HL-60 (cell line): ENCODE data around the gene LANCL2.

ENCODE experiments used
- POLR2AphosphoS5 ChIP-seq: IDR thresholded peaks from 2 replicates; pipeline ENCODE4 v1.6.1; 2012; ENCODE audit warnings: low read depth
- TF ChIP-seq, protein P1 (sequence below): IDR thresholded peaks from one replicate; pipeline ENCODE4 v1.5.1; 2011; ENCODE audit warnings: low read length, control low read depth, inconsistent platforms; ENCODE audit not compliant: insufficient read depth
- TF ChIP-seq, protein P2 (sequence below): IDR thresholded peaks from 2 replicates; pipeline ENCODE4 v1.6.1; 2012; ENCODE audit warnings: low read depth; ENCODE audit not compliant: insufficient replicate concordance

DNA sequence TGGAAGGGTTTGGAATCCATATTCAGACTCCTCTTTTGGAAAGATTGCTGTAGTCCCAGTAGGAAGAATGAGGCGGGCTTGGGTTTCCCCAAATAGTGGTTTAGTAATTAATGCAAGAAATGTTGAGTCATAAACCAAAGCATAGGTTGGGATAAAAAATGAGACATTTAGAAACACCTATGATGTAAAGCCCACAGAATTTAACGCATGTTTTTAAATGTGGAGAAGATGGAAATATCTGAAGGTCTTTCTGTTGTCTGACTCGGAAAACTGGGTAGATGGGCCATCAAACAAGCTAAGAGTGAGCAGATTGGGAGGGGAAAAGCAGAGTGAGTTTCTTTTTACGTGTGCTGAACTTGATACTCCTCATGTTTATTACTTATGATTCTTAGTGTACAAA, 62.2 kb downstream of the LANCL2 start:
- TF ChIP-seq, protein P1, sequence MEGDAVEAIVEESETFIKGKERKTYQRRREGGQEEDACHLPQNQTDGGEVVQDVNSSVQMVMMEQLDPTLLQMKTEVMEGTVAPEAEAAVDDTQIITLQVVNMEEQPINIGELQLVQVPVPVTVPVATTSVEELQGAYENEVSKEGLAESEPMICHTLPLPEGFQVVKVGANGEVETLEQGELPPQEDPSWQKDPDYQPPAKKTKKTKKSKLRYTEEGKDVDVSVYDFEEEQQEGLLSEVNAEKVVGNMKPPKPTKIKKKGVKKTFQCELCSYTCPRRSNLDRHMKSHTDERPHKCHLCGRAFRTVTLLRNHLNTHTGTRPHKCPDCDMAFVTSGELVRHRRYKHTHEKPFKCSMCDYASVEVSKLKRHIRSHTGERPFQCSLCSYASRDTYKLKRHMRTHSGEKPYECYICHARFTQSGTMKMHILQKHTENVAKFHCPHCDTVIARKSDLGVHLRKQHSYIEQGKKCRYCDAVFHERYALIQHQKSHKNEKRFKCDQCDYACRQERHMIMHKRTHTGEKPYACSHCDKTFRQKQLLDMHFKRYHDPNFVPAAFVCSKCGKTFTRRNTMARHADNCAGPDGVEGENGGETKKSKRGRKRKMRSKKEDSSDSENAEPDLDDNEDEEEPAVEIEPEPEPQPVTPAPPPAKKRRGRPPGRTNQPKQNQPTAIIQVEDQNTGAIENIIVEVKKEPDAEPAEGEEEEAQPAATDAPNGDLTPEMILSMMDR = no peak
- TF ChIP-seq, protein P2, sequence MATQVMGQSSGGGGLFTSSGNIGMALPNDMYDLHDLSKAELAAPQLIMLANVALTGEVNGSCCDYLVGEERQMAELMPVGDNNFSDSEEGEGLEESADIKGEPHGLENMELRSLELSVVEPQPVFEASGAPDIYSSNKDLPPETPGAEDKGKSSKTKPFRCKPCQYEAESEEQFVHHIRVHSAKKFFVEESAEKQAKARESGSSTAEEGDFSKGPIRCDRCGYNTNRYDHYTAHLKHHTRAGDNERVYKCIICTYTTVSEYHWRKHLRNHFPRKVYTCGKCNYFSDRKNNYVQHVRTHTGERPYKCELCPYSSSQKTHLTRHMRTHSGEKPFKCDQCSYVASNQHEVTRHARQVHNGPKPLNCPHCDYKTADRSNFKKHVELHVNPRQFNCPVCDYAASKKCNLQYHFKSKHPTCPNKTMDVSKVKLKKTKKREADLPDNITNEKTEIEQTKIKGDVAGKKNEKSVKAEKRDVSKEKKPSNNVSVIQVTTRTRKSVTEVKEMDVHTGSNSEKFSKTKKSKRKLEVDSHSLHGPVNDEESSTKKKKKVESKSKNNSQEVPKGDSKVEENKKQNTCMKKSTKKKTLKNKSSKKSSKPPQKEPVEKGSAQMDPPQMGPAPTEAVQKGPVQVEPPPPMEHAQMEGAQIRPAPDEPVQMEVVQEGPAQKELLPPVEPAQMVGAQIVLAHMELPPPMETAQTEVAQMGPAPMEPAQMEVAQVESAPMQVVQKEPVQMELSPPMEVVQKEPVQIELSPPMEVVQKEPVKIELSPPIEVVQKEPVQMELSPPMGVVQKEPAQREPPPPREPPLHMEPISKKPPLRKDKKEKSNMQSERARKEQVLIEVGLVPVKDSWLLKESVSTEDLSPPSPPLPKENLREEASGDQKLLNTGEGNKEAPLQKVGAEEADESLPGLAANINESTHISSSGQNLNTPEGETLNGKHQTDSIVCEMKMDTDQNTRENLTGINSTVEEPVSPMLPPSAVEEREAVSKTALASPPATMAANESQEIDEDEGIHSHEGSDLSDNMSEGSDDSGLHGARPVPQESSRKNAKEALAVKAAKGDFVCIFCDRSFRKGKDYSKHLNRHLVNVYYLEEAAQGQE = no peak
- no peak for TF ChIP-seq POLR2AphosphoS5
